ENCODE measurements around the gene IGFL2. TPM values are rescaled to one million over a fixed set of nuclear protein-coding genes. Genes with fewer than 3 reads are reported as not detected.
"Not testable (repeated sequence)": the region's sequence is repeated elsewhere in the genome, so short reads cannot be mapped to it uniquely, and the experiment has no call there.

The IGFL2 gene
- total RNA-seq (0.61 TPM), polyA plus RNA-seq (6.9 TPM)
- long read RNA-seq, donor 1, result 0 reads
- long read RNA-seq, donor 2, result 0 reads
- long read RNA-seq, donor 3, result 0 reads
- long read RNA-seq, donor 4, result 0 reads
- long read RNA-seq, donor 5, result 0 reads
- long read RNA-seq, donor 6, partial matches to known transcripts, result 0 of 1 reads
- long read RNA-seq, donor 6, other reads (novel, unspliced or antisense), result 0 of 1 reads
- long read RNA-seq, donor 7, result 0 reads
- long read RNA-seq, donor 8, result 0 reads
- long read RNA-seq, donor 9, result 0 reads
- long read RNA-seq, donor 10, result 0 reads

DNA sequence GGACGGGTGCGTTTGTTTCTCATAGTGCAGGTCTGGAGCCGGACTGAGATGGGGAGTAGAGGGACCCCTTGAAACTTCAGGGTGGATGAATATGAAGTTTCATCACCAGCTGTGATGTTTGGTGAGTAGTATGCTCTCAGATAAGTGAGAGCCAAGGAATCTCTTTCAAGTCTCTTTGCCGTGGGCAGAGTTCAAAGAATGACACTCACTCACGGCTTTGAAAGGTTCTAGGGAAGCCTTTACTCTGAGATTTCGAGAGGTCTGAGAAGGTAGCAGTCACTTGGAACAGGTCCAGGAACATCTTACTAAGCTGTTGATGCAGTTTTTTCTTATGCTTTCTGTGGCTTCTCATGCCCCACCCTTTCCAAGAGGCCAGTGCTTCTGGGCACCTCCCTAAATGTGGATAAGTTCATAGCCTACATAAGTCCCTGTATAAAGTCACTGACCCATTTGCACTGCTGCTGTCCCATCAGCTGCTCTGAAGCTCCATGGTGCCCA lies at the start of gene IGFL2:
Gene IGFL2, plus strand, starts transcription at position 448 of the 498 bp plus-strand sequence. Its CDS starts 41 bp downstream, at position 489.
- H3K4me1 ChIP-seq (ENCODE audit: control insufficient read depth in 2 of 2, insufficient read depth in 2 of 2, low read length in 2 of 2), result no peaks in the 10 kb centered on the region
- H3K4me3 ChIP-seq (ENCODE audit: low read length in 2 of 2), result no peak within 1 kb of the TSS
- peaks cover 0 to 2% of the 10 kb centered on the region in 2 donors for H3K27me3 ChIP-seq (ENCODE audit: control insufficient read depth in 2 of 2, insufficient read depth in 1 of 2, low read length in 1 of 2)
- H3K9me3 ChIP-seq (ENCODE audit: control insufficient read depth in 2 of 2, insufficient read depth in 1 of 2, low read length in 1 of 2), result no peaks in the 10 kb centered on the region
- WGBS, result 86% methylated on average over 6 of the region's 6 CpGs
- DNase-seq (ENCODE audit: low read depth in 6 of 9, low spot score in 9 of 9), result no peak
- no peak within 1 kb of the TSS for H3K27ac ChIP-seq (ENCODE audit: low read depth in 1 of 2, low read length in 1 of 2)
- H3K36me3 ChIP-seq (ENCODE audit: control insufficient read depth in 2 of 2, insufficient read depth in 2 of 2, low read length in 1 of 2), result no peaks in the 10 kb centered on the region

DNA sequence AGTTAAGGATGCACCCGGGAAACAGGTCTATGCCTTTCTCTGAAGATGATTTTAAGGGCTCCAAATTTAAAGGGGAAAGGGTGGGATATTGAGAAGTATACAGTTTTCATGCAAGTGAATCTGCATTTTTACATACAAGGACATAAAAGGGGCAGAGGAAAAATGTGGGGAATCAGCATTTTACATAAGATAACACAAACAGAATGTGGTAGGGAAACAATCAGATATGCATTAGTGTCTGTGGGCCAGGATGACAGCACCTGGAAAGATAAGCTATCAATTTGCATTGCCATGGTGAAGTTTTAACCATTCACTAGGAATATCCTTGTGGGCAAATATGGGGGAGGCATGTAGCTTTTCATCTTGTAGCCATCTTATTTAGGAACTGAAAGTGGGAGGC lies 47.7 kb upstream of the IGFL2 start:
- Histone ChIP-seq H3K9me3 (ENCODE audit: control insufficient read depth in 2 of 2, insufficient read depth in 1 of 2, low read length in 1 of 2) (no peaks in the 10 kb centered on the region), H3K27me3 (ENCODE audit: control insufficient read depth in 2 of 2, insufficient read depth in 1 of 2, low read length in 1 of 2) (no peaks in the 10 kb centered on the region), H3K27ac (ENCODE audit: low read depth in 1 of 2, low read length in 1 of 2) (no peak overlapping the region), H3K36me3 (ENCODE audit: control insufficient read depth in 2 of 2, insufficient read depth in 2 of 2, low read length in 1 of 2) (no peaks in the 10 kb centered on the region), H3K4me1 (ENCODE audit: control insufficient read depth in 2 of 2, insufficient read depth in 2 of 2, low read length in 2 of 2) (no peaks in the 10 kb centered on the region), H3K4me3 (ENCODE audit: low read length in 2 of 2) (no peak overlapping the region)
- 92% methylated on average over 1 of the region's 1 CpG for WGBS
- no peak for DNase-seq (ENCODE audit: low read depth in 6 of 9, low spot score in 9 of 9)

DNA sequence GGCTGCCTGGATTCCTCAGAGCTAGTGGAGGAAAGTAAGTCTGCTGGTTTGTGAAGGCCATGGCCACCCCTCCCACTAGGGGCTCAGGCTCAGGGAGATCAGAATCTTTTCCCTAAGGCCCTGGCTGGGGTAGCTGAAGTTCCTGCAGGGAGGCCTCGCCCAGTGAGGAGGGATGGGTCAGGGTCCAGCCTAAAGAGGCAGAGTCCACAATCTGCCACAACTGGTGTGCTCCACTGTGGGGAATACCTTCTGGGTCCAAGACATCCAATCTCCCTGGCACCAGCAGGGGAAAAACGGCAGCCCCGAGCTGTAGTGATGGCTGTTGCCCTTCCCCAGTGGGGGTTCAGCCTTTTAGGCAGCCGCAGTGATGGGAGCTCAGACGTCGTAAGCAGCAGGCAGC lies 46.7 kb upstream of the IGFL2 start:
- no peak for DNase-seq (ENCODE audit: low read depth in 6 of 9, low spot score in 9 of 9)
- no peaks in the 10 kb centered on the region for H3K9me3 ChIP-seq (ENCODE audit: control insufficient read depth in 2 of 2, insufficient read depth in 1 of 2, low read length in 1 of 2)
- 71% methylated on average over 6 of the region's 6 CpGs for WGBS

DNA sequence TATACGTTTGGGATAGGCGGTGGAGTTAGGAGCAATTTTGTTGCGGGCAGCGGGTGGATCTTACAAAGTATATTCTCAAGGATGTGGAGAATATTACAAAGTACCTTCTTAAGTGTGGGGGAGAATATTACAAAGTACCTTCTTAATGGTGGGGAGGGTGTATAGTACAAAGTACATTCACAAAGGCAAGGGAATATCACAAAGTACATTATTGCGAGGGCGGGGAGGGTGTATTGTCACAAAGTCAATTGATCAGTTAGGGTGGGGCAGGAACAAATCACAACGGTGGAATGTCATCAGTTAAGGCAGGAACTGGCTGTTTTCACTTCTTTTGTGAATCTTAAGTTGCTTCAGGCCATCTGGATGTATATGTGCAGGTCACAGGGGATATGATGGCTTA lies 45.7 kb upstream of the IGFL2 start:
- H3K9me3 ChIP-seq (ENCODE audit: control insufficient read depth in 2 of 2, insufficient read depth in 1 of 2, low read length in 1 of 2); H3K36me3 ChIP-seq (ENCODE audit: control insufficient read depth in 2 of 2, insufficient read depth in 2 of 2, low read length in 1 of 2); H3K27me3 ChIP-seq (ENCODE audit: control insufficient read depth in 2 of 2, insufficient read depth in 1 of 2, low read length in 1 of 2); H3K4me3 ChIP-seq (ENCODE audit: low read length in 2 of 2); H3K4me1 ChIP-seq (ENCODE audit: control insufficient read depth in 2 of 2, insufficient read depth in 2 of 2, low read length in 2 of 2); H3K27ac ChIP-seq (ENCODE audit: low read depth in 1 of 2, low read length in 1 of 2); DNase-seq (ENCODE audit: low read depth in 6 of 9, low spot score in 9 of 9): not testable (repeated sequence)
- WGBS, result 90% methylated on average over 7 of the region's 7 CpGs

More for the DNA sequence above, 46.7 kb upstream of the IGFL2 start:
- Histone ChIP-seq H3K36me3 (ENCODE audit: control insufficient read depth in 2 of 2, insufficient read depth in 2 of 2, low read length in 1 of 2) (no peaks in the 10 kb centered on the region), H3K4me3 (ENCODE audit: low read length in 2 of 2) (no peak overlapping the region), H3K4me1 (ENCODE audit: control insufficient read depth in 2 of 2, insufficient read depth in 2 of 2, low read length in 2 of 2) (no peaks in the 10 kb centered on the region), H3K27me3 (ENCODE audit: control insufficient read depth in 2 of 2, insufficient read depth in 1 of 2, low read length in 1 of 2) (no peaks in the 10 kb centered on the region), H3K27ac (ENCODE audit: low read depth in 1 of 2, low read length in 1 of 2) (no peak overlapping the region)

DNA sequence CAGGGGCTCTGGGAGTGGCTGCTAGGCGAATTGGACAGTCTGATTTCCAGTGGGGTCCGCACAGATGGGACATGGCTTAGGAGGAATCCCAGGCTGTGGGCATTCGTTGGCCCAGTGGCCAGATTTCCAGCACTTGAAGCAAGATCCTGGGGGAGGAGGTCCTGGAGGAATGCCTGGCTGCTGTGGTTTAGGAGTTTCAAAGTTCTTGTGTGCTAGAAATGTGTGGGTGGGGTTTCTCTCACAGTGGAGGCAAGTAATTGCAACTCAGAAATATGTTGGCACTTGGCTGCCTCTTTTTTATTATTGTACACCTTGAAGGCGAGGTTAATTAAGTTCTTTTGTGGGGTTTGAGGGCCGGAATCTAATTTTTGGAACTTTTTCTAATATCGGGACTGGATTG lies 40.7 kb upstream of the IGFL2 start:
- H3K4me1 ChIP-seq (ENCODE audit: control insufficient read depth in 2 of 2, insufficient read depth in 2 of 2, low read length in 2 of 2), result no peaks in the 10 kb centered on the region
- WGBS, result 76% methylated on average over 6 of the region's 6 CpGs
- no peaks in the 10 kb centered on the region for H3K36me3 ChIP-seq (ENCODE audit: control insufficient read depth in 2 of 2, insufficient read depth in 2 of 2, low read length in 1 of 2)
- H3K27ac ChIP-seq (ENCODE audit: low read depth in 1 of 2, low read length in 1 of 2), result no peak overlapping the region
- H3K27me3 ChIP-seq (ENCODE audit: control insufficient read depth in 2 of 2, insufficient read depth in 1 of 2, low read length in 1 of 2), result no peaks in the 10 kb centered on the region
- H3K9me3 ChIP-seq (ENCODE audit: control insufficient read depth in 2 of 2, insufficient read depth in 1 of 2, low read length in 1 of 2), result no peaks in the 10 kb centered on the region
- H3K4me3 ChIP-seq (ENCODE audit: low read length in 2 of 2), result no peak overlapping the region
- DNase-seq (ENCODE audit: low read depth in 6 of 9, low spot score in 9 of 9), result no peak

DNA sequence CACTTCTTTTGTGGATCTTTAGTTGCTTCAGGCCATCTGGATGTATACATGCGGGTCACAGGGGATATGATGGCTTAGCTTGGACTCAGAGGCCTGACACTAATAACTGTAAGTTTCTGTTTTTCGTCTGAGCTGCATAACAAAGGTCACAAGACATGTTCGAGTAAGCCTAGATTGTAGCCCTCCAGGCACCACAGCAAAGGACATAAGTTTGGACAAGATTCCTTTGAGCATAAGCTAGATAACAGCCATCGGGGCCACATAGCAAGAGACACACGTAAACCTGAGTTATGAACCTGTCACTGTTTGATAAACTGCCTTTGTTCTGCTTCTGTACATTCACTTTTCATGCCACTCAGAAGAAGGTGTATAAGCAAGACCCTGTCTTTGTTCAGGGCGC lies 38.2 kb upstream of the IGFL2 start:
- H3K27me3 ChIP-seq (ENCODE audit: control insufficient read depth in 2 of 2, insufficient read depth in 1 of 2, low read length in 1 of 2), result no peaks in the 10 kb centered on the region
- no peaks in the 10 kb centered on the region for H3K4me1 ChIP-seq (ENCODE audit: control insufficient read depth in 2 of 2, insufficient read depth in 2 of 2, low read length in 2 of 2)
- no peak overlapping the region for H3K4me3 ChIP-seq (ENCODE audit: low read length in 2 of 2)
- 85% methylated on average over 6 of the region's 6 CpGs for WGBS
- H3K9me3 ChIP-seq (ENCODE audit: control insufficient read depth in 2 of 2, insufficient read depth in 1 of 2, low read length in 1 of 2), result no peaks in the 10 kb centered on the region
- no peak overlapping the region for H3K27ac ChIP-seq (ENCODE audit: low read depth in 1 of 2, low read length in 1 of 2)
- no peaks in the 10 kb centered on the region for H3K36me3 ChIP-seq (ENCODE audit: control insufficient read depth in 2 of 2, insufficient read depth in 2 of 2, low read length in 1 of 2)
- DNase-seq (ENCODE audit: low read depth in 6 of 9, low spot score in 9 of 9), result no peak

DNA sequence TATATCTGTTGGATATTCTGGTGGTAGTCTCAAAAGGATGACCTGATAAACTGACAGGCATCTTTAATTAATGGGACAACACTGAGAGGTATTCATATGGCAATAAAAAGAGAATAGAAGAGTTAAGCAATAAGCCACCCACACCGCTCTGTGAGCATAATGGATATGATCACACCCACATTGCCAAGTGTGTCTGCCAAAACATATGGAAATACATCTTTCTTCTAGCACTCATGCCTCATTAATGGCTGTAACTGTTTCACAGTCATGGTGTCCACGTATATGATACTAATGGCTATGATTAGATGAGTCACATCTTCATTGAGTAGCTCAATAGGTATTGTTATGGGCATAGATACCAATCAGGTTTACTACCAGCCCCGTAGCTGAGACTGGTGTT lies 36.7 kb upstream of the IGFL2 start:
- 78% methylated on average over 3 of the region's 3 CpGs for WGBS
- no peak for DNase-seq (ENCODE audit: low read depth in 6 of 9, low spot score in 9 of 9)
- no peaks in the 10 kb centered on the region for H3K36me3 ChIP-seq (ENCODE audit: control insufficient read depth in 2 of 2, insufficient read depth in 2 of 2, low read length in 1 of 2)
- H3K4me3 ChIP-seq (ENCODE audit: low read length in 2 of 2), result no peak overlapping the region
- no peak overlapping the region for H3K27ac ChIP-seq (ENCODE audit: low read depth in 1 of 2, low read length in 1 of 2)
- H3K27me3 ChIP-seq (ENCODE audit: control insufficient read depth in 2 of 2, insufficient read depth in 1 of 2, low read length in 1 of 2), result no peaks in the 10 kb centered on the region
- H3K4me1 ChIP-seq (ENCODE audit: control insufficient read depth in 2 of 2, insufficient read depth in 2 of 2, low read length in 2 of 2), result peaks cover 0 to 2% of the 10 kb centered on the region in 2 donors
- H3K9me3 ChIP-seq (ENCODE audit: control insufficient read depth in 2 of 2, insufficient read depth in 1 of 2, low read length in 1 of 2), result no peaks in the 10 kb centered on the region

DNA sequence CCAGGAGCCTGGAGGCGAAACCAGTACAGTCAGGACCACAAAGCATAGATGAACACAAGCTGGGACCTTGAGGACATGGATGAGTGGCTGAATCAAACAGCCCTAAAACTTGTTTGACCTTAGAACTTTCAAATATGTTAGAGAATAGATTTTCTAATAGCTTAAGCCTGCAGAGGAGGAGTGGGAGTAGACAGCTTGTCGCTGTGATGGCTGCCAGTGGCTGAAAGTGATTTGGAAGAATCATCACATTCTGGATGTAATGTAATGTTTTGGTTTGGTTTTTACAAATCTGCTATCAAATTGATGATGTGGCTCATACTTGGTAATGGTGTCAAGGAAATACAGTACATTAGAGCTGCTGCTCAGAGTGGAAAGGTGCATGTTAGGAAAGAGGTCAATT lies 35.5 kb upstream of the IGFL2 start:
- WGBS, result 76% methylated on average over 2 of the region's 2 CpGs
- no peaks in the 10 kb centered on the region for H3K27me3 ChIP-seq (ENCODE audit: control insufficient read depth in 2 of 2, insufficient read depth in 1 of 2, low read length in 1 of 2)
- no peak overlapping the region for H3K4me3 ChIP-seq (ENCODE audit: low read length in 2 of 2)
- no peak overlapping the region for H3K27ac ChIP-seq (ENCODE audit: low read depth in 1 of 2, low read length in 1 of 2)
- H3K9me3 ChIP-seq (ENCODE audit: control insufficient read depth in 2 of 2, insufficient read depth in 1 of 2, low read length in 1 of 2), result no peaks in the 10 kb centered on the region
- DNase-seq (ENCODE audit: low read depth in 6 of 9, low spot score in 9 of 9), result no peak
- no peaks in the 10 kb centered on the region for H3K36me3 ChIP-seq (ENCODE audit: control insufficient read depth in 2 of 2, insufficient read depth in 2 of 2, low read length in 1 of 2)
- H3K4me1 ChIP-seq (ENCODE audit: control insufficient read depth in 2 of 2, insufficient read depth in 2 of 2, low read length in 2 of 2), result peaks cover 0 to 2% of the 10 kb centered on the region in 2 donors

DNA sequence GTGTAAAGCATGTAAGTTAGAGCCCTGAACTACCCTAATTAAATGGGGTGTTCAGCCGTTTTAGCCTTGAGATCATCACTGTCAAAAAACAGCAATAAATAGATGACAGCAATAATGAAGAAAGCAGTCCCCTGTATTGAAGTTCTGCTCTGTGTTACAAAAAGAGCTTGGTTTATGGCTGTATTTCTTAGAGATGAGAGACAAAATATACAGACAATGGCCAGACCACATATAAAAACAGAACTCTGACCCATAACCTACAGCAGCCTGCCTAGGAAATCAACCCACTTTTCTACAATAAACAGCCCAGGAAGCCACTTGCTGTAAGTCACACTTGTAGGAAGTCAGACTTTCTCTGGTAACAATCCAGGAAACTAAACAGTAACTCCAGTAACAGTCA lies 34.3 kb upstream of the IGFL2 start:
- Histone ChIP-seq H3K9me3 (ENCODE audit: control insufficient read depth in 2 of 2, insufficient read depth in 1 of 2, low read length in 1 of 2) (no peaks in the 10 kb centered on the region), H3K4me1 (ENCODE audit: control insufficient read depth in 2 of 2, insufficient read depth in 2 of 2, low read length in 2 of 2) (peaks cover 0 to 2% of the 10 kb centered on the region in 2 donors), H3K27me3 (ENCODE audit: control insufficient read depth in 2 of 2, insufficient read depth in 1 of 2, low read length in 1 of 2) (no peaks in the 10 kb centered on the region), H3K4me3 (ENCODE audit: low read length in 2 of 2) (no peak overlapping the region), H3K36me3 (ENCODE audit: control insufficient read depth in 2 of 2, insufficient read depth in 2 of 2, low read length in 1 of 2) (no peaks in the 10 kb centered on the region), H3K27ac (ENCODE audit: low read depth in 1 of 2, low read length in 1 of 2) (no peak overlapping the region)
- WGBS, result 87% methylated on average over 1 of the region's 1 CpG
- no peak for DNase-seq (ENCODE audit: low read depth in 6 of 9, low spot score in 9 of 9)
